ENCODE measurements around the gene TSC22D1. TPM values are rescaled to one million over a fixed set of nuclear protein-coding genes. Genes with fewer than 3 reads are reported as not detected.

Gene TSC22D1
- total RNA-seq, 1 donor from 2014 or later, result 185 TPM

DNA sequence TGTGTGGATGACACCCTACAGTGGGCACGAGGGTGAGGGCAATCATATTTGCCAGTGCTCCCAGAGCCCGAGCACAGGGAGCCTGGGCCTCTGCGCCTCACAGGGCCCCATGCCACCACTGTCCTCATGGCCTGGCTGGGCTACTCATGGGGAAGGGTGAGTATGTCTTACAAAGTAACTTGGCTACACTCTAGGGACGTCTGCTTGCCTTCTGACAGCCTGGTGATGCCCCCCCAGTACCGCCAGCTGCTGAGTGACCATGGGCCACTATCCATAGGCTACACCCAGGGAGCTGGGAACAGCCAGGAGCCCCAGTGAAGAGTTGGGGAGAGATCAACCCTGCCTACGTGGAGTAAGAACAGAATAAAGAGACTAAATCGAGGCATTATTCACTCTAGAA is 123.7 kb downstream of the TSC22D1 start:
- no peak for DNase-seq (ENCODE audit: low spot score)

DNA sequence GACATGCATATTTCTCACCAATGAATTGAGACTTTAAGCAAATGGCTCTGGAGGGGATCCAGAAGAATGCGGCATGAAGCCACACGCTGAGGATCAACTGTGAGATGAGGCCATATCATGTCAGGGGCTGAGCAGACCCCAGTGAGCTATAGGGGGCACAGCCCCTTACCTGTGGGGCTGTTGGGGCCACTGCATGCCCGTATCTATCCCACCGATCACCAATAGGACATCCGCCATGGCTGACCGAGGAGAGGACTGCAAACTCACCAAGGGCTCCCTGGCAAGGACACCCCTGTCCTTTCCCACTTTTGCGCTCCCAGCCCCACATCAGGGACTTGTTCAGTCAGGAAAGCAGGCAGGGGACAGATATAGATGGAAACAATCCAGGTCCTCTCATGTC is 124.5 kb downstream of the TSC22D1 start:
- no peak for DNase-seq (ENCODE audit: low spot score)

DNA sequence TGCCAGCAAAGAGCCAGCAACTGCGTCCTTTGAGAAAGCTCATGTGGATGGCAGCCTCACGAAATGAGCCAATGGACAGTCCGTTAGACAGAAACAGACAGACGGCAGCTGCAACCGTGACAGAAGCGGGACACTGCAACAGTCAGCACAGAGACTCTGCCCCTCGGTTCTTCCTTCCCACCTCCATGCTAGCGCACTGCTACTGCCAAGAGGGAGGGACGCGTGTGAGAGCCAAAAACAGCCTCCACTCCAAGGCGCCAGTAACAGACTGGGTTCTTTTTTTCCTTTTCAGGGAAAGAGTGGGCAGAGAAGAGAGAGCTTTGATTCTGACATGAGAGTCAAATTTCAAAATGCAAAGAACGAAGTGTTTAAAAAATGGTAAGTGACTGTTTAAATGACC is 125.0 kb downstream of the TSC22D1 start:
- no peak for DNase-seq (ENCODE audit: low spot score)

DNA sequence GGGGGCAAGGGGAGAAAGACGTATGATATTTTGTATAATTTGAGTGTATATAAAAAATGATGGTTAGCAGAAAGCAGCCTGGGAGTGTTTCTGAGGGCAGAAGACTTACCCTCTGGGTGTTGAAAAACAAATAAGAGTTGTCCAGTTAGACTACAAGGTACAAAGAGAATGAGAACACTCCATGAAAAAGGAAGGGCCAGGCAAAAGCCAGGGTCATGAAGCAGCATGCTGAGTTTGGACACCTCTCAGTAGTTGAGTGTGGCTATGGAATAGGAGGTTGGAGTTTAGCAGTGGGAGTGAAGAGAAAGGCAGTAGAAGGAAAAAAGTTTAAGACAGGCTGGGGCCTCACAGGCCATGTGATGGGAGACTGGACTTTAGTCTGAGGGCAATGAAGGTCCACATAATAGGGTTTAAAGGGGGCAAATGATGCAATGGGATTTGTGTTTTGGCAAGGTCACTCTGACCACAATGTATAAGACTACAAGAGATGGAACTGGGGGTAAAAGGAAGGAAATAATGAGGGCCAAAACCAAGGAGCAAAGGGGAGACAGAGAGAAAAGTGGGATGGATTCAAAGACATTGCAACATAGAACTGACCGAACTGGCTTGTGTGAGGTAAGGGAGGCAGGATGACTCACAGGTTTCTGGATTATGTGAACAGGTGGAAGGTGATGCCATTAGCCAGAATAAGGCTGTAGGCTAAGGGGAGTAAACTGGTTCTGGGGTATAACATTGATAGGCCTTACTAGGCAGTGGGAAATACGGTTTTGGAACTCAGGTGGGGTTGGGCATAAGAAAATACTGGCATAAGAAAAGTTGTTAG is 125.9 kb downstream of the TSC22D1 start:
- no peak for DNase-seq (ENCODE audit: low spot score)

DNA sequence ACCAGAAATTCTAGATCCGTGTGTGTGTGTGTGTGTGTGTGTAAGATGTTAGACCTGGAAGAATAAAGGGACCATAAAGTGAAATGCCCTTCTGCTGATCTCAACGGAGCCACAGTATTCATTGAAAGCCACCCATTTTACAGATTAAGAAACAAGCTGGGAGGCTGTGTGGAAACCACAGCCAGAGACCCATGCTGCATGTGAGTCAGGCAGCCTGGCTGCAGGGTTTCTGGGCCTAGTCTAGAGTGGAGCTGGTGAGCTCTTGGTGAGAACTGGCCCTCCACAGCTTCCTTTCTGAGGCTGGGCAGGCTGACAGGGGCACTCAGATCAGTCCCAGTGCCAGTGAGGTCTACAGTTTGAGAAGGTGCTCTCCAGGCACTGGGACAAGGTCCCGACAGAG is 127.3 kb downstream of the TSC22D1 start:
- DNase-seq (ENCODE audit: low spot score), result no peak

DNA sequence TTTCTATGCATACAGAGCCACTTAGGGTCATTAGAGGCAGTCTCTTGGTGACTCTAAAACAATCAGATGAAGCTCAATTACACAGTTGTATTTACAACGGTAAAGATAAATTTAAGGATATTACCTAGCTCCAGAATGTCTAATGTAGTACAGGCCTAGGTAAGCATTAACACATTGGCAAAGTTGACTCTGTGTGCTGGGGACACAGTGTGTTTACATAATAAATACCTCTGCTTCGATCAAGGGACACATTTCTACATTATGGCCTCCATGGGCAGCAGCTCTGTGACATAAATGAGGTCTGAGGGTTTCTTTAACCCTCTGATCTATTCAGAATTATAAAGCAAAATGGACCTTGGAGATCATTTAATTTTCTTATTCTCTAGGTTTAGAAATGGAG is 127.8 kb downstream of the TSC22D1 start:
- no peak for DNase-seq (ENCODE audit: low spot score)

DNA sequence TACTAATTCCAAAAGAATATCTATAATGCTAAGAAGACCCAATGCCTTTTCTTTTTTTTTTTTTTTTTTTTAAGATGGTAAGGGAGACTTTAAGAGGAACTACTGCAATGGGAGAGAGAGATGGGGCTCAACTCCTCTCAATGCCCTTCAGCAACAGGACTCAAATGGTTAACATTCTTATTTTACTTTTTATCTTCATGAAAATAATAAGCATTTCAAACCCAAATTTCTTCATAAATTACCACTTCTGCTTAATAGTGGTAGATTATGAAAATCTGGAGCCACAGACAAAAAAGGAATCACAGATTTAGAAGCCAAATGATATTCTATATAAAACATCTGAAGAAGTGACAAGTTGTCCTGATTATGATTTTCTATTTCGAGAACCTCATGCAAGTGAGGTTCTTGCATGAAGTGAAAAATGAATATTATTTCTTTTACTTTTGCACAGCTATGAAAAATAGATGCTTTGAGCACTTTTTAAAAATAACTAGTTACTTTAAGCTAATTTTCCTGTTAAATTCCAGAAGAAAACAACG is 128.3 kb downstream of the TSC22D1 start:
- no peak for DNase-seq (ENCODE audit: low spot score)

DNA sequence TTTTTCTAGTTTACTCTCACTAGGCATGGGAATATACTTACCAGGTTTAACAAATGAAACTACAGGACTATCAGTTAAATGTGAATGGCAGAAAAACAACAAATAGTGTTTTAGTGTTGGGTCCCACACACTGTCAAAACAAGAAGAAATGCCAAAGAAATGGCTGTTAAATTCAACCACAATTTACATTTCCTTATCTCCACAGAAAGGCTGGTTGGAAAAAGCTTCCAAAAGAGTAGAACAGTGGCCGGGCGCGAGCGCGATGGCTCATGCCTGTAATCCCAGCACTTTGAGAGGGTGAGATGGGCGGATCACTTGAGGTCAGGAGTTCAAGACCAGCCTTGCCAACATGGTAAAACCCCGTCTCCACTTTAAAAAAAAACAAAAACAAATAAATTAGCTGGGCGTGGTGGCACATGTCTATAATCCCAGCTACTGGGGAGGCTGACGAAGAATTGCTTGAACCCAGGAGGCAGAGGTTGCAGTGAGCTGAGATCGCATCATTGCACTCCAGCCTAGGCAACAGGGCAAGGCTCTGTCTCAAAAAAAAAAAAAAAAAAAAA is 136.0 kb downstream of the TSC22D1 start:
- no peak for DNase-seq (ENCODE audit: low spot score)

DNA sequence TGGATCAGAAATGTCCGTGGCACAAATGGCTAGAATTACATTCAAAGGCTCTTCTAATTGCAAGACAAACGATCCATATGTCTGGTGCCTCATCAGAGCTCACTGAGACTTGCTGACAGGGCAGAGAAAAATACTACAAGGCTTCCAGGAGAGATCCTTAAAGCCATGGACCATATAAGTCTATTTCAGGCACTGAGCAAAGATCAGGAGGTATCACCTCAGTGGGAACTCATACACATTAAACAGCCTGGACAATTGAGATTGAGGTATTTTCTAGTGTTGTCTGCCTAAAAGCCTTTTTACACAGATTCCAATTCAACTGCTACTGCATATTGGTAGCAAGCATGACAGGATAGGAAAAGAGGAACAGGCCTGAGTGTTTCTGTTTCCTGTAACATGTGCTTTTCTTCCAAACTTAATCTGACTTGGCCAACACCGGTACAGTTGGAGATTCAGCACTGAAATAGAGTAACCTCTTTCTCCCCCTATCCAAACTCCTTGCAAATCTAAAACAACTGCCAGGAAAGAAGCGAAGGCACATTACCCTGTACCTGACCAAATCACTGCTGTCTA is 136.6 kb downstream of the TSC22D1 start:
- DNase-seq (ENCODE audit: low spot score), result no peak

DNA sequence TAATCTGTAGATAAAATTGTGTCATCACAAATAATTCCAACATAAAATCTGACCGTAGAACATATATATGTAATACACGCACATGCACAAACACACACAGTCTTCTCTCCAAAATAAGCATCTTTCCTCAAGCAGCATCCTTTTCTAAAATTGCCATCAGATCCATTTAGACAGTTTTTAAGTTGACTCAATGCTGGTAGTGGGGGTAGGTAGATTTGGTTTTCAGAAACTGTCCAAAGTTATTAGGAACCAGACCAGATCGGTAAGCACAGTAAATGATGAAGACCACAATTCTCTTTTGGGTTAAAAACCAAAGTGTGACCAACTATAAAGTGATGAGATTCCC is 137.9 kb downstream of the TSC22D1 start:
- DNase-seq (ENCODE audit: low spot score), result no peak

DNA sequence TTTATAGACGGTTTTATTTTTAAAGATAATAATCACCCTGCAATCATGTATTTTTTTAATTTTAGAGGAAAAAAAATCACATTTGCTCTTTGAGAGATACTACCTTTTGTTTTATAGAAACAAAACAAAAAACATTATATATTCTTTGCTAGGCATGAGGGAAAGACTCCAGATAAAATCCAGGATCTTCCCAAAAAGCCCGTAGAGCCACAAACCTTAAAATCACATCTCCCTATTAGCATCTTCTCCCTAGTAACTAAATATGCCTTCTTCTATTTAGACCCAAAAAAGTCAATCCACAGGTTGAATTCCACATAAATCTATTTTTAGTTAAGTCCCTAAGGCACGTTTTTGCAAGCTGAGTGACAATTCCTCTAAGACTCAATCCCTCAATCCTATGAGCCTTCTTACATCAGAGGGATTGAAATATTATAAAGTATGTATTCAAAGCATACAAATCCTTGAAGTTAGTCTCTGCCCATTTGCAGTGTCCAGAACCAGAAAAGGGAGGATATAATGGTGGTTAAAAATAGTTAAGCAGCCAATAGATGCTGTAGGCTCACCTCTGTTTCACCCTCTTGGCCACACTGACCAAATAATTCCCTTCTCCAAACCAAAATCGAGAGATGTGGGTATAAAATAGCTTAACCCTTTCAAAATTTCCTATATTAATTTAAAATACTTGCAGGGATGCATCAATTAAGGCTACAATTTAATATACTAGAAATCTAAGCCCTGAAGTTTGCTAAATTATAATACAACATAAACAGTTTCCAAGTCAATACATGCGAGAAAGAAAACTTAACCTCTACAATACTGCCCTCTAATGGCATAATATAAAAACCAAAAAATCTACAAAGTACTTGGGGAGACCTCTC is 138.5 kb downstream of the TSC22D1 start:
- no peak for DNase-seq (ENCODE audit: low spot score)

DNA sequence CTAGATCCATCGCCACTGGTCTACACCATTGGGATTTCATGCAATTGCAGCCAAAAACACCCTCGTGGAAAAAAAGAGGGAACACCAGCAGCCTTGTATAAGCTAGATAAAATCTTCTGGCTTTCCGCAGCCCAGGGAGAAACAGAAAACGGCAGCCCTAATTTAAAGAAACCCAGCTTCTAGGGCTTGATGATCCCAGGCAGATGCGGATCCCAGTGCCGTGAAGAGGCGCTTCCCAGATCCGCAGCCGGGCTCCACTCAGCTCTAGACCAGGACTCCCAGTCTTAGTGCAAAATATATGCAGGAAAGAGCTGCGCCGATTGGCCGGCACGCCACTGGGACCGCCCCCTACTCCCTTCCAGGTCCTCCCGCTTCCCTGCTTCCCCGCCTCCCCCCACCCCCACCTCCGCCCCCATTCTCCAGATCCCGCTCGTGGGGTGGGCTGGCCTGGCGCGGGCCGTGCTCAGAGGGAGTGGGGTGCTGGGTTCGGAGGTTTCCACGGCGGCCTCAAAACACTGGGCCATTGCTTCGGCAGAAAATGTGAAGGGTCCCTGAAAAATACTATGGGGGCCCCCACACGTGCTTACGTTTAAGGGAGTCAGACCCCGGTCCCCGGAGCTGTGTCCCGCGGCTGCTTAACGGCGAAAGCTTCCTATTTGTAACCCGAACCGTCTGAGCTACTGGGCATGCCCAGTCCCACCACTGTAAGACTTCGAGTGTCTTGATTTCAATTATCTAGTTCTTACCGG is 139.4 kb downstream of the TSC22D1 start:
- peak; percentile 95 for DNase-seq (ENCODE audit: low spot score)

DNA sequence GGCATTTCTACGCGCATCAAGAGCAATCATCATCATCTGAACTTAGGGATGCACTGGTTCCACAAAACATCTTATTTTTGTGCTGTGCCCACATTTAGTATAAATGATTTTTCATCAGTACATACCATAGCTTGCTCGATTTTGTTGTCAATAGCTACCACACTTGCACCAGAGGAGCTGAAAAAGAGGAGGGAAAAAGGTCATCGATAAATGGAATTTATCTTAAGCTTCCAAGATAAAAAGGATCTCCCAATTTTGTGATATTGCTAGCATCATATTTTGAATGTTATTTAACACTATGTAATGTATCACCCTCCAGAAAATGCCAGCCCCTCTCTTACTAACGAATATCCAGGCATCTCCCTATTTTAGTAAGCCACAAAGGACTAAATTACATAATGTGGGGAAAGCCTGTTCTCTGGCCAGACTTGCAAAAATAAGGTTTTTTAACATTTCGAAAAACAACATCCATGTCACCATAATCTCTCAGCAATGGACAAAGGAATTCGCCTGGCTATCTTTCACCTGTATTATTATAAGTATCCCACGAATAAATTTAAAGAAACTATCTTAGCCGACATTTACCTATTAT is 140.1 kb downstream of the TSC22D1 start:
- no peak for DNase-seq (ENCODE audit: low spot score)

DNA sequence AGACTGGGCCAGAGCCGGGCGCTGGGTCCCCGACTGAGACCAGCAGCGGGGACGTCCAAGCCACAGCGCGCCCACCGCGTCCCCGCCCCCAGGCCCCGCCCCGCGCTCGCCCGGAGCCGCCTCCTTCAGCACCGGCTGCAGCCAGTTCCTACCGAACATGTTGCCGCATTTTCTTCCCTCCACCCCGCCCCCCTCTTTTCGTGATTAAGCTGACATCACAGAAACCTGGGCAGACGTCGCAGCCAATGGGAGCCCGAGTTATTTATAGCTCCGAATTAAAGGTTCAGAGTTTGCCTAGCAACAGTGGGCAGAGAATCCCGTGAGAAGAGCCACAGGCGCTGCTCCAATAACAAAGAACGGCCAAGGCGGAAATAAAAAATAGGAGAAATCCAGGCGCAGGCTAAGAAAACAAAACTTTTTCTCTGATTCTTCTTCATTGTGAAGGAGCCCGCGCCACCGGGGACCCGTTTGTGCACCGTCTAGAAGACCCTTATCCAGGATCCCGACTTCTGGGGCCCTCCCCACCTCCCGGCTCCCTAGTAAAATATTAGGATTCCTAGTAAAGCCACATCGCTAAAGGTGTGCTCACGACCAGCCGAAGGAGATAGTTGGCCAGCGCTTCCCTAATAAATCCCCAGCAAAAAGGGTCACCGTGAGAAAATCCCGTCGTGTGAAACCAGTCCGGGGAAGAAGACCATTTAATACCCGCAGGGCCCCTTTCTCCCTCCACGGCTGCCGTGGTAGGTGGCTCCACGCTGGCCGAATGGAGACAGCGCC is 140.8 kb downstream of the TSC22D1 start:
- peak; percentile 99 for DNase-seq (ENCODE audit: low spot score)

DNA sequence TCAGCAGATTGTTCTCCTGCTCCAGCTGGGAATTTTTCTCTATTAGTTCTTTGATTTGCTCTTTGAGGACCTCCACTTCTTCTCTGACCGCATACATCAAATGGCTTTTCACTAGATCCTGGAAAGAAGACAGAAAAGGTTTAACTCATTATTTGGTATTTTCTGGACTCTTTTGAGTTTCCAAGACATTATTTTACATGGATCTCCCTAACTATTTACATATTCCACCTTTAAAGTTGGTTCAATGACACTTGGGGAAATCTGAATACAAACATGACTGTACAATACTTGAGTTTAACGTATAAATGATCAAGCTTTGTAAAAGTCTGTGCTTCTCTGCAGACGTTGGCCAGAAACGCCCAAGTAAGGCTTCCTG is 141.4 kb downstream of the TSC22D1 start:
- no peak for DNase-seq (ENCODE audit: low spot score)

DNA sequence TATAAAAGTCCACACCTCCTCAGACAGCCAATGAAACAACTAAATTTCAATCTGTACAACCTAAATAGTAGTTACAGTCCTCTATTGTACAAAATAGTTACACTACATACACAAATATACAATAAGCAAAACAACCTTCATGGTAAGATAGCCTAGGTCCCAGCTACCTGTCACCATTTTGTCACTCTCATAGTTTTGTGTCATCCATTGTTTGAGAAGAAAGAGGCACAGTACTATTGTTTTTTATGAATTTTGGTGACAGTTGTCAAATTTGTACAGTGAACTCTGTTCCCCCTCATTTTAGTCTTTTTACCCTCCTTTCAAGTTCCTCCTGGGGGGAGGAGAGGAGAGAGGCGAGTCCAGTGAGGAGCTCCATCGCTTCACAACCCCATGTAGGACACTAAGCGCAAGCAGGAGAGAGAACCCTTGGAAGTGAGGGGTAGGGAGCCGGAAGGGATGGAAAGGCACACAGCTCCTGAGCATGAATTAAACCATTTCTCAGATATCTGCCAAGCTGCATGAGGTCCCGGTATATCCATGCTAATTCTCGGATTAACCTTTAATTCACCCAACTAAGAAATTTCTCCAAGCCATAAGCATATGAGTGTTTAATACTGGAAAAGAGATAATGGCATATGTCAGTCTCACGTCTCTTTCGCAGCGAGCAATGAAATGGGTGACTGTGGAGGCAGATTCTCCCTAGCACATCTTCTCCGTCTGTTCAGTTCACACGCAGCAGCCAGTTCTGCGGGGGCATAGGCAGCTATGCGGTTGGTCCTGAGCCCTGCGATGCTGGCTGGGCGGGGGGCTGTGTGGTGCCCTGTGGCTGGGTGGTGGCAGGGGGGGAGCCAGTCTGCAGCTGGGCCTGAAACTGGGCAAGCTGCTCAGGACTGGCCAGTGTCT is 142.0 kb downstream of the TSC22D1 start:
- no peak for DNase-seq (ENCODE audit: low spot score)

DNA sequence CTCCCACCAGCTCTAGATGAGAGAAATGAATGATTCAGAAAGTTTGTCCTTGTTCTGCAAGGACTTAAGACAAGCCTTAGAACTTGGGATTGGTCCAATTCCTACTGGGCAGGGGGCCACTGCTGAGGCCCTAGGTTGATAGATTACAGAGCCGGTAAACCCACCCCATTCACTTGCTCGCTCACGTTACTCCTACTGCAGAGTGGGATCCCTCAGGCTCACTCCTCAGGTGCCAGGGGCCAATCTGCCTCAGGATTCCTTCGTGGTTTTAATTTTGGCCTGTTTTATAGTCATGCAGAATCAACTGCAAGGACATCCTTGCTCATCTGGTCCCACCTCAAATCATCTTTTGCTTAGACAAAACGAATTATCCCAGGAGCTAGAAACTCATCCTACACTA is 143.5 kb downstream of the TSC22D1 start:
- no peak for DNase-seq (ENCODE audit: low spot score)

DNA sequence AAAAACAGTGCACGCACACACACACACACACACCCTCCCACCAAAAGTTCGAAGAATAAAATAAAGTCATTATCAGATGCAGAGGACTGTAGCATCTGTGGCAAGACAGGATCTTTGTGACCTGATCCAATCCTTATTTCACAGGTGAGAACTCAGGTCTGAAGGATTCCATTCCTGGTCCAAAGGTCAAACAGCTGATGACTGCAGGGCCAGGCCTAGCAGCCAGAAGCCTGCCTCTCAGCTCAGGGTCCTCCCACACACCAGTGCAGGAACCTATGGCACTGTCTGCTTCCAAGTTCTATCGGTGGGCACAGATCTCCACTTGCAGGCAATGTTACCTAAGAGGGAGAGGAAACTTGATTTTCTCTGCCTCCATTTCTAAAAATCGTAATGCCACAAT is 145.0 kb downstream of the TSC22D1 start:
- DNase-seq (ENCODE audit: low spot score), result peak; percentile 50

DNA sequence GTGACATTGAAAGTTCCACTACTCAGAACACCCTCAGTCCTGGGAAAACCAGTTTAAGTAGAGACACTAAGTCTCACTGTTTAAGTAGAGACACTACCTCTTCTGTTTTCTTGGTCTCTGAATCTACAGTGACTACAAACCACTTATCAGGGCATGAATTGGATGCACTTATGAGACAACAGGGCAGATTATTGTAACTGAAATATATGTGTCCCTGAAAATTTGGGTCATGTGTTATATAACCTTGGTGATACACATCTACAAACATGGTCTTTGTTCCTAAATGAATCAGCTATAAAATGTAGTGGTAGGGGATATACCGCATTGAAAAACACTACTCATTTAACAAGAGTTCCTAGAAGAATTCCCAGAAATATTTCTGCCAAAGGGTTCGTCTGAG is 146.8 kb downstream of the TSC22D1 start:
- DNase-seq (ENCODE audit: low spot score), result no peak
